Measurements from ENCODE around the gene C5orf15.

GRCh38 chr5:134004626-134005416 is 36.4 kb upstream of the C5orf15 start, which contains the start of gene VDAC1:
- TF ChIP-seq, protein P1, sequence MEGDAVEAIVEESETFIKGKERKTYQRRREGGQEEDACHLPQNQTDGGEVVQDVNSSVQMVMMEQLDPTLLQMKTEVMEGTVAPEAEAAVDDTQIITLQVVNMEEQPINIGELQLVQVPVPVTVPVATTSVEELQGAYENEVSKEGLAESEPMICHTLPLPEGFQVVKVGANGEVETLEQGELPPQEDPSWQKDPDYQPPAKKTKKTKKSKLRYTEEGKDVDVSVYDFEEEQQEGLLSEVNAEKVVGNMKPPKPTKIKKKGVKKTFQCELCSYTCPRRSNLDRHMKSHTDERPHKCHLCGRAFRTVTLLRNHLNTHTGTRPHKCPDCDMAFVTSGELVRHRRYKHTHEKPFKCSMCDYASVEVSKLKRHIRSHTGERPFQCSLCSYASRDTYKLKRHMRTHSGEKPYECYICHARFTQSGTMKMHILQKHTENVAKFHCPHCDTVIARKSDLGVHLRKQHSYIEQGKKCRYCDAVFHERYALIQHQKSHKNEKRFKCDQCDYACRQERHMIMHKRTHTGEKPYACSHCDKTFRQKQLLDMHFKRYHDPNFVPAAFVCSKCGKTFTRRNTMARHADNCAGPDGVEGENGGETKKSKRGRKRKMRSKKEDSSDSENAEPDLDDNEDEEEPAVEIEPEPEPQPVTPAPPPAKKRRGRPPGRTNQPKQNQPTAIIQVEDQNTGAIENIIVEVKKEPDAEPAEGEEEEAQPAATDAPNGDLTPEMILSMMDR (IDR thresholded peaks at IDR 0.05; ENCODE audit: low read length), result no peak
- TF ChIP-seq EZH2 (IDR thresholded peaks at IDR 0.05; ENCODE audit: borderline replicate concordance, low read length), result no peak

All from OCI-LY1 (cell line).